Hippocampal formation (tissue), 2 donors: ENCODE results near the gene SNX7.

ENCODE experiments used
- DNase-seq, 2 donors: peaks; one replicate each; lab custom pipeline; 2025; lab: John Stamatoyannopoulos, UW

SNX7 gene

DNA sequence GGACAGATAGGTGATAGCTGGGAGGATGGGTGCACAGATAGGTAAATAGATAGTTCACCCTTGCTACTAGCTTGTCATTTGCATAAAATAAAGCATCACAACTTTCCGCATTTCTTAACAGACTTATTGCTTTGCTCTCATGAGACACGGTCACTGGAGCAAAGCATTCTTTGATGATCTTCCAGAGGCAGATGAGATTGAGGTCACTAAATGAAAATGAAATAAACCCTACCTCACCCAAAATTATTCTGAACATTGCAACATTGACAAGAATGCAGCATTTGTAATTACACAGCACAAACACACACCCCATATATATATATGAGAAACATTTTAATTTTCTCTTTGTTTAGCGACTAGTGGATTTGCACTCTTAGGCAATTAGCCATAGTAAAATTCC, 107.6 kb downstream of the SNX7 start:
- no peak for DNase-seq

DNA sequence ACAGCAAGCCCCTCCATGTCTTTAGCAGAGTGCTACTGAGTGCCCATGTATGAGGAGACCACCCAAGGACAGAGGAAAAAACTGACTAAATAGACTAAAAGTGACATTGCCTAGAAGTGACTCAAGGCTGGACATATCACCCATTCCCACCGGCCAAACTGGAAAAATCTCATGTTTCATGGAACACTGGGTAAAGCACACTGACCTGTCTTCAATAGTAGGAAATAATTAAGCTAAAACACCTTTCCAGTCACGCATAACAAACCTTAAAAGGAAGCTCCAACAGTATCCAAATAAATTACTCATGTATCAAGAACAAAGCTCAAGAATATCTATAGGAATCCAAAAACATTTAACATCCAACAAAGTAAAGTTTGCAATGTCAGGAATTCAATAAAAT, 120.4 kb downstream of the SNX7 start:
- DNase-seq = no peak

DNA sequence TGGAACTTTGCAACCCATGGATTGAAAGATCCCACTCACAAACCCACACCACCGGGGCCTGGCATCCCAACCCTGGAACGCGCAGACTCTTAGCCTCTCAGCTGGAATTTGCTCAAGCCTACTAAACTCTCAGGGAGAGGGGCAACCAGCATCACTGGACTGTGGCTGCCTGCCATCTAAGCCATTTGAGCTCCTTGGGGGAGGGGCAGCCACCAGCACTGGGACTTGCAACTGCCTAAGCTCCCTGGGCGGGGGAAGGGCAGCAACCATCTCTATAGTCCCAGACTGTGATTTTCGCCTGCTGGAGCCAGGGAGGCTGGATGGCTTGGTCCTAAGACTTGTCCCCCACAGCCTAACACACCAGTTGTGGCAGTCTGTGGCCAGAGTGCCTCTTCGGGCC, 122.3 kb downstream of the SNX7 start:
- no peak for DNase-seq

DNA sequence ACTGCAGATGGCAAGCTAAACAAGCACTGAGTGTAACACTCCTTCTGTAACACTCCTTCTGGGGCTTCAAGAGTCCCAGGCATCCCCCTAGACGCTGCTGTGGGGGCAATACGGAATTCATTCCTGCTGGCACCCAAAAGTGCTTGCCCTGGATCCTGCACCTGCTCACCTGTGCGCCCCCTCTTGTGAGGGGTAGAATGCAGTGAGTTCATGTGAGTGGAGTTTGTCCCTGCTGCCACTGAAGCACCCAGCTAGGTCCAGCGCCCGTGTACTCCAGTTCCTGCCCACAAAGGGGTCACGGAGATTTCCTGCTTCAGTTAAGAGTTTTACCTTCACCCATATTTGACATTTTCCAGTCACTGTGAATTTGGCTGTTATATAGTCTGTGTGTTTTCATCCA, 130.0 kb downstream of the SNX7 start:
- DNase-seq = no peak

DNA sequence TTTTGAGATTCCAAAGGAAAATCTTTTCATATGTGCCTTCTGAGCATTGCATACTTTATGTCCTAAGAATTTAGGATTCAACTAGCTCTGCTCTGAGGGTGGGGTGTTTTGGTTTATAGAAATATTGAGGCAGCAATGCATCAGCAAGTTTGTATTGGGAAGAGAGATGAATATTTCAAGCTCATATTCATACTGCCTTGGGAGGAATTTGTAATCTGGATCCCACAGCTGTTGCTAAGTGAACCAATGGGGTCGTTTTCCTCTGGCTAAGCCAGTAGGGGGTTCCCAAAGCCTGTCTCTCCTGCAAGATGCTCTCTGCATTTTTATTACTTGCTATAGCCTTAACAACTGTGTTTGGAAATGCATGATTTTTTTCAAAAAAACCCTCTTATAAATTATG, 130.6 kb downstream of the SNX7 start:
- no peak for DNase-seq

GRCh38 chr1:98793136-98793535, 131.6 kb downstream of the SNX7 start:
- no peak for DNase-seq

DNA sequence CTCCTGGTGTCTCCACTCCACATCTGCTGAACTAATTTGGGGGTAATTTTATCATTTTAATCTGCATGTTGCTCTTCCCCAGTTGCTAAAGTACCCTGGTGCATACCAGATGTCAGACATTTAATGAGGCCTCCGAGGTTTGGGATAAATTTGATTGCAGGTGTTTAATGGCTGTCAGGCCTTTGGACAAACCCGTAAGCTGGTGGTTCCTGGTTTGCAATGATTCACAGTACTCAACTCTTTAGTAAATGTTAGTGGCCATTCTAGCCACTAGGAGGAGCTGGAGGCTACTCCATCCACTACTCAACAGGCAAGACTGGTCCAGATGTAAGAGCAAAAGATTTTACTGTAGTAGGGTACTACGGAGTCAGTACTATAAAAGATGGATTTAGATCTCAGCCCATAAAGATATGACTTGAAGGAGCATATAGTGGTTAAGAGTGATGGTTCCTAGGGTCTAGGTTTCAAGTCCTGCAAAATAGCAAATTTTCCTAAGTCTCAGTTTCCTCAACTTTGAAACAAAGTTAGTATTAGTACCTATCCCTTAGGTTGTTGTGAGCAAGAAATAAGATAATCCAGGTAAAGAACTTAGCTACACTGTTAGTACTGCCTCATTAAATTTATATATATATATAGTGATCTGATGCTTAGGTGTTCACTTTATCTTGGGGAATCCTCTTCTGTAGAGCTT, 132.8 kb downstream of the SNX7 start:
- DNase-seq = peak in 1 of 2 donors; percentile 56

DNA sequence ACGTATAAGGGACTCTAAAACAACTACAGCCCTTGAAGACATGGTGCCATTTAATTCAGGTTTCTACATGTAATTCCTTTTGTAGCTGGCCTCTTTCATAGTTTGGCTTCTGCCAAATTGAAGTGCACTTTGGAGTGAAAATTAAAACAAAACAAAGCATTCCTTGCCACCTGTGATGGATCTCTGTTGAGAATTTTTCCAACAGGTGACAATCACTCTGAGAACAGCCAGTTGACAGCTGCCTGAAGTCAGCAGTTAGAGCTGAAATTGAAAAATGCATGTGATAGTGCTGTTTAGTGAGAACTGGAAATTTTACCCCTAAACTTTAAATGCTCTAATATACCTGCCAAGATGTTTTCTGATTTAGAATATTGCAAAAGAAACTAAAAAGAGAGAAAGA, 134.5 kb downstream of the SNX7 start:
- no peak for DNase-seq

GRCh38 chr1:98797506-98797905, 136.0 kb downstream of the SNX7 start:
- no peak for DNase-seq
